H9 (cell line): ENCODE results near the gene TMIE. TPM values are rescaled to one million over a fixed set of nuclear protein-coding genes. Genes with fewer than 3 reads are reported as not detected.

Source experiments
- DNase-seq: peaks from one replicate; pipeline ENCODE4 v3.0.0-alpha.2; 2017
- H2AFZ ChIP-seq: one replicate; pipeline ENCODE4 v1.6.1; 2013; ENCODE audit warnings: mild to moderate bottlenecking, low read length, control low read depth, moderate library complexity
- H2AK5ac ChIP-seq: 2 replicates; pipeline ENCODE4 v1.6.1; 2013; ENCODE audit warnings: low read length, control low read depth, mixed read lengths; ENCODE audit not compliant: insufficient read length
- H2BK120ac ChIP-seq: one replicate; pipeline ENCODE4 v1.6.1; 2013; ENCODE audit warnings: low read depth, mild to moderate bottlenecking, low read length, control low read depth, inconsistent platforms; ENCODE audit not compliant: poor library complexity, severe bottlenecking
- H2BK12ac ChIP-seq: 2 replicates; pipeline ENCODE4 v1.6.1; 2013; ENCODE audit warnings: low read length, control low read depth, mixed read lengths, low read depth; ENCODE audit not compliant: insufficient read length
- H2BK15ac ChIP-seq: 2 replicates; pipeline ENCODE4 v1.6.1; 2013; ENCODE audit warnings: low read depth, low read length, control low read depth
- H2BK20ac ChIP-seq: one replicate; pipeline ENCODE4 v1.6.1; 2013; ENCODE audit warnings: low read depth, mild to moderate bottlenecking, low read length, control low read depth, inconsistent platforms; ENCODE audit not compliant: poor library complexity, severe bottlenecking
- H2BK5ac ChIP-seq: 2 replicates; pipeline ENCODE4 v1.6.1; 2013; ENCODE audit warnings: low read length, control low read depth, mixed read lengths; ENCODE audit not compliant: insufficient read length
- H3K14ac ChIP-seq: 2 replicates; pipeline ENCODE4 v1.6.1; 2013; ENCODE audit warnings: low read length, control low read depth; ENCODE audit not compliant: insufficient read depth
- H3K18ac ChIP-seq: 2 replicates; pipeline ENCODE4 v1.6.1; 2013; ENCODE audit warnings: low read depth, mild to moderate bottlenecking, mixed read lengths, low read length, control low read depth; ENCODE audit not compliant: insufficient read length
- H3K23ac ChIP-seq: 2 replicates; pipeline ENCODE4 v1.6.1; 2013; ENCODE audit warnings: low read length, control low read depth, mixed read lengths, low read depth; ENCODE audit not compliant: insufficient read length
- H3K23me2 ChIP-seq: 2 replicates; pipeline ENCODE4 v1.6.1; 2013; ENCODE audit warnings: low read depth, mild to moderate bottlenecking, mixed read lengths, low read length, control low read depth; ENCODE audit not compliant: insufficient read length, poor library complexity, severe bottlenecking
- H3K27ac ChIP-seq: 2 replicates; pipeline ENCODE4 v1.5.1; 2013; ENCODE audit warnings: low read length, control low read depth, mixed read lengths, low read depth; ENCODE audit not compliant: insufficient read length
- H3K27me3 ChIP-seq: 2 replicates; pipeline ENCODE4 v1.6.1; 2013; ENCODE audit warnings: low read length, control low read depth, inconsistent platforms; ENCODE audit not compliant: insufficient read depth
- H3K4ac ChIP-seq: 2 replicates; pipeline ENCODE4 v1.6.1; 2013; ENCODE audit warnings: low read depth, mild to moderate bottlenecking, control low read depth, inconsistent platforms, low read length, moderate library complexity
- H3K4me1 ChIP-seq: 2 replicates; pipeline ENCODE4 v1.6.1; 2013; ENCODE audit warnings: low read length, control low read depth, inconsistent platforms; ENCODE audit not compliant: insufficient read depth
- H3K4me2 ChIP-seq: 2 replicates; pipeline ENCODE4 v1.6.1; 2013; ENCODE audit warnings: low read length, control low read depth, mixed read lengths; ENCODE audit not compliant: insufficient read length, insufficient read depth
- H3K56ac ChIP-seq: 2 replicates; pipeline ENCODE4 v1.6.1; 2013; ENCODE audit warnings: low read depth, mild to moderate bottlenecking, mixed read lengths, low read length, control low read depth; ENCODE audit not compliant: insufficient read length
- H3K79me1 ChIP-seq: 2 replicates; pipeline ENCODE4 v1.6.1; 2013; ENCODE audit warnings: low read depth, mild to moderate bottlenecking, moderate library complexity, low read length, control low read depth, inconsistent platforms; ENCODE audit not compliant: insufficient read depth, poor library complexity, severe bottlenecking
- H3K79me2 ChIP-seq: 2 replicates; pipeline ENCODE4 v1.6.1; 2013; ENCODE audit warnings: low read length, control low read depth, inconsistent platforms; ENCODE audit not compliant: insufficient read depth
- H3K9ac ChIP-seq: 2 replicates; pipeline ENCODE4 v1.6.1; 2013; ENCODE audit warnings: low read length, control low read depth, mixed read lengths; ENCODE audit not compliant: insufficient read length; ENCODE audit errors: extremely low read depth
- H3K9me3 ChIP-seq: one replicate; pipeline ENCODE4 v1.6.1; 2013; ENCODE audit warnings: low read depth, low read length, inconsistent platforms; ENCODE audit not compliant: control insufficient read depth
- H3T11ph ChIP-seq: one replicate; pipeline ENCODE4 v1.6.1; 2013; ENCODE audit warnings: mild to moderate bottlenecking, low read length, control low read depth, inconsistent platforms
- H4K20me1 ChIP-seq: one replicate; pipeline ENCODE4 v1.6.1; 2013; ENCODE audit not compliant: control insufficient read depth, insufficient read length, insufficient read depth
- H4K5ac ChIP-seq: 2 replicates; pipeline ENCODE4 v1.6.1; 2013; ENCODE audit warnings: low read depth, mild to moderate bottlenecking, mixed read lengths, low read length, control low read depth; ENCODE audit not compliant: insufficient read length
- H4K8ac ChIP-seq: replicated peaks from 2 replicates; pipeline ENCODE4 v1.6.1; 2013; ENCODE audit warnings: low read length, control low read depth, mixed read lengths, low read depth; ENCODE audit not compliant: insufficient read length
- H4K91ac ChIP-seq: 2 replicates; pipeline ENCODE4 v1.6.1; 2013; ENCODE audit warnings: low read depth, mild to moderate bottlenecking, moderate library complexity, mixed read lengths, low read length, control low read depth; ENCODE audit not compliant: insufficient read length
- H3K27ac Mint-ChIP-seq, 3 experiments: 2 replicates in 2 of 3; 3 replicates in 1 of 3; pipeline ENCODE4 v1.8.0; 2020 to 2021; ENCODE audit warnings: mixed read lengths in 3 of 3, mild to moderate bottlenecking in 1 of 3, moderate library complexity in 1 of 3
- H3K27me3 Mint-ChIP-seq: 2 replicates; pipeline ENCODE4 v1.8.0; 2021; ENCODE audit warnings: low read depth, mild to moderate bottlenecking, moderate library complexity, mixed read lengths
- H3K36me3 Mint-ChIP-seq, 3 experiments: 2 replicates in 2 of 3; 3 replicates in 1 of 3; pipeline ENCODE4 v1.8.0; 2020 to 2021; ENCODE audit warnings: low read depth in 3 of 3, mixed read lengths in 3 of 3; ENCODE audit not compliant: insufficient read depth in 1 of 3
- H3K4me1 Mint-ChIP-seq, 2 experiments: 2 replicates each; pipeline ENCODE4 v1.8.0; 2020; ENCODE audit warnings: mixed read lengths in 2 of 2
- H3K4me3 Mint-ChIP-seq, 2 experiments: 2 replicates in 1 of 2; 3 replicates in 1 of 2; pipeline ENCODE4 v1.8.0; 2020 to 2021; ENCODE audit warnings: mild to moderate bottlenecking in 2 of 2, mixed read lengths in 2 of 2, moderate library complexity in 1 of 2
- H3K9me3 Mint-ChIP-seq, 2 experiments: 2 replicates in 1 of 2; 3 replicates in 1 of 2; pipeline ENCODE4 v1.8.0; 2020; ENCODE audit warnings: mild to moderate bottlenecking in 2 of 2, mixed read lengths in 2 of 2, moderate library complexity in 1 of 2
- CTCF ChIP-seq: fragments of 200-600 bp; sonication (generic); conservative IDR thresholded peaks from 3 replicates; pipeline ENCODE4 v1.8.0; 2021; ENCODE audit warnings: antibody characterized with exemption, mild to moderate bottlenecking
- WGBS: extraction: QIAGEN DNeasy Blood & Tissue Kit; methylation state at CpG from one replicate; pipeline ENCODE4 v1.1.7; 2013; ENCODE audit warnings: missing lambda C conversion rate, low lambda C conversion rate, mixed read lengths; ENCODE audit not compliant: insufficient read length; ENCODE audit errors: extremely low coverage; 5-methylcytosine and 5-hydroxymethylcytosine counted together
- total RNA-seq: library from RNA; stranded (reverse); gene quantifications from 2 replicates; pipeline ENCODE4 v1.2.1, GENCODE V29; 2021

TMIE gene
- total RNA-seq, 1 experiment from 2014 or later: 0.63 TPM

GRCh38 chr3:46715507-46716175, 14.4 kb downstream of the TMIE start:
- Histone ChIP-seq H3K27ac (no peak overlapping the region), H4K8ac (no peak overlapping the region), H3K27me3 (no peaks in the 10 kb centered on the region), H3K23ac (no peak overlapping the region), H3K79me2 (no peaks in the 10 kb centered on the region), H3K9me3 (no peaks in the 10 kb centered on the region), H3K9ac (no peak overlapping the region), H3K18ac (no peak overlapping the region), H2BK12ac (no peak overlapping the region), H3K23me2 (no peaks in the 10 kb centered on the region), H3T11ph (no peak overlapping the region), H4K20me1 (no peaks in the 10 kb centered on the region), H3K79me1 (no peaks in the 10 kb centered on the region), H4K91ac (no peak overlapping the region), H2BK5ac (no peak overlapping the region), H2BK20ac (no peak overlapping the region), H3K56ac (no peak overlapping the region), H2AFZ (no peak overlapping the region), H3K4ac (no peak overlapping the region), H2BK15ac (no peak overlapping the region), H2BK120ac (no peak overlapping the region), H4K5ac (no peak overlapping the region), H3K4me2 (no peak overlapping the region), H3K4me1 (no peaks in the 10 kb centered on the region), H3K14ac (no peak overlapping the region), H2AK5ac (no peak overlapping the region)
- no peaks in the 10 kb centered on the region for H3K36me3 Mint-ChIP-seq
- H3K4me1 Mint-ChIP-seq: peaks cover 5 to 8% of the 10 kb centered on the region in 2 experiments
- no peaks in the 10 kb centered on the region for H3K9me3 Mint-ChIP-seq
- no peaks in the 10 kb centered on the region; the same call in none of the 2 replicates for H3K27me3 Mint-ChIP-seq
- WGBS: no CpG with 5 or more reads among the region's 11 CpGs
- no peak for TF ChIP-seq CTCF
- H3K27ac Mint-ChIP-seq: no peak overlapping the region
- no peak for DNase-seq
- no peak overlapping the region for H3K4me3 Mint-ChIP-seq
